GM12891 (cell line): ENCODE results near the gene ANKK1.

Experiments used
- POLR2A ChIP-seq: IDR thresholded peaks from 2 replicates; pipeline ENCODE4 v1.6.1; 2011; ENCODE audit warnings: low read depth, low read length, control low read depth
- POLR2AphosphoS5 ChIP-seq: IDR thresholded peaks from 2 replicates; pipeline ENCODE4 v1.6.1; 2011; ENCODE audit warnings: low read depth, low read length, control low read depth

GRCh38 chr11:113405724-113406478 is 18.3 kb downstream of the ANKK1 start:
- no peak for TF ChIP-seq POLR2A
- no peak for TF ChIP-seq POLR2AphosphoS5
